ENCODE data around the gene TMEFF2. TPM values are rescaled to one million over a fixed set of nuclear protein-coding genes. Genes with fewer than 3 reads are reported as not detected.
A peak's percentile ranks its signal among the peaks of the same experiment; 100 is the strongest.

The TMEFF2 gene
- polyA plus RNA-seq, 1 of the 3 experiments (the other 2 are of a cell fraction) = 5.4 TPM

DNA sequence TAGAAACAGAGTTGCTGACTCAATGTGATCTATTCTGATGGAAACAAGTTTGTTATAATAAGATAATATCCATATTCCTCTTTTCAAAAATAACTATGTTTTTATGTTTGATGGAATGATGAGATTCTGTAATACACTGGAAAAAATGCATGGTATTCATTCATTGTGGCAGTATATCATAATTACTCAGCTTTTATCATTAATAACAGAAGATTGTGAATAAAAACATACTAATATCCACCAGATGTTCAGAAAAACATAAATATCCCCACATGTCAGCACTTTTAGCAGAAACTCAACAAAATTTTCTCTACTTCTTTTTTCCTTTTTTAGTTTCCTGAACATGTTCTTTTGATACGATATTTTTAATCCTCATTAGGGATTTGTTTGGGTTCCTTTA is 217.0 kb downstream of the TMEFF2 start (continued):
- TF ChIP-seq, protein P1, sequence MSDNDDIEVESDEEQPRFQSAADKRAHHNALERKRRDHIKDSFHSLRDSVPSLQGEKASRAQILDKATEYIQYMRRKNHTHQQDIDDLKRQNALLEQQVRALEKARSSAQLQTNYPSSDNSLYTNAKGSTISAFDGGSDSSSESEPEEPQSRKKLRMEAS (IDR thresholded peaks at IDR 0.05; ENCODE audit: low read depth) = no peak
- TF ChIP-seq FOXM1 (IDR thresholded peaks at IDR 0.05; ENCODE audit: low read depth) = peak; percentile 46; the same call in 1 of the 2 replicates

- Histone ChIP-seq H3K27me3 (ENCODE audit: insufficient read depth) (no peaks in the 10 kb centered on the region), H3K4me2 (peak overlapping the region; percentile 29; the same call in 1 of the 2 replicates), H2AFZ (ENCODE audit: low read depth) (no peak overlapping the region), H4K20me1 (ENCODE audit: insufficient read depth) (no peaks in the 10 kb centered on the region), H3K79me2 (ENCODE audit: insufficient read depth) (no peaks in the 10 kb centered on the region), H3K4me1 (ENCODE audit: control insufficient read depth in 1 of 2, insufficient read depth in 2 of 2, low read depth in 1 of 2, low read length in 1 of 2) (peaks cover 0 to 13% of the 10 kb centered on the region in 2 experiments; a peak in 3 of 4 replicates), H3K9me3 (no peaks in the 10 kb centered on the region), H3K9ac (no peak overlapping the region), H3K27ac (ENCODE audit: low read depth in 2 of 2, low read length in 1 of 2) (peak overlapping the region in 1 of 2 experiments; percentile 64; a peak in 2 of 4 replicates), H3F3A (replicated peaks; ENCODE audit: insufficient read depth) (peaks cover 27% of the 10 kb centered on the region), H3K36me3 (replicated peaks in 1 of 2; ENCODE audit: control insufficient read depth in 1 of 2, insufficient read depth in 2 of 2, low read length in 1 of 2) (no peaks in the 10 kb centered on the region), H3K4me3 (ENCODE audit: low read depth in 2 of 2, low read length in 1 of 2) (no peak overlapping the region), H3K9me2 (no peaks in the 10 kb centered on the region)
- ChIA-PET CTCF (no interaction called here), POLR2A (no interaction called here)
- TF ChIP-seq POLR2AphosphoS5 (IDR thresholded peaks at IDR 0.05; ENCODE audit: low read depth, low read length) (no peak), NFIC (IDR thresholded peaks at IDR 0.05; ENCODE audit: borderline replicate concordance) (peak; percentile 50), CHD2 (IDR thresholded peaks at IDR 0.05; ENCODE audit: low read length, partially characterized antibody) (no peak), TCF12 (IDR thresholded peaks at IDR 0.05) (peak; percentile 49), JUND (IDR thresholded peaks at IDR 0.05) (peak; percentile 40), EP300 (IDR thresholded peaks at IDR 0.05; ENCODE audit: borderline replicate concordance in 1 of 2, low read depth in 1 of 2, low read length in 1 of 2) (0 out of 4 replicates have a peak, but pooled peaks of 1 of the 2 experiments have one; percentile 55), RXRA (IDR thresholded peaks at IDR 0.05; ENCODE audit: borderline replicate concordance, low read depth) (0 out of 2 replicates have a peak, but pooled peaks have one; percentile 21), GATA2 (CRISPR knock-in tag; IDR thresholded peaks at IDR 0.05) (no peak), TEAD4 (IDR thresholded peaks at IDR 0.05; ENCODE audit: borderline replicate concordance, insufficient read depth) (peak; percentile 56; the same call in 1 of the 2 replicates), FOSL2 (IDR thresholded peaks at IDR 0.05; ENCODE audit: borderline replicate concordance, low read depth) (peak; percentile 46; the same call in 1 of the 2 replicates)
- TF ChIP-seq, protein P2, sequence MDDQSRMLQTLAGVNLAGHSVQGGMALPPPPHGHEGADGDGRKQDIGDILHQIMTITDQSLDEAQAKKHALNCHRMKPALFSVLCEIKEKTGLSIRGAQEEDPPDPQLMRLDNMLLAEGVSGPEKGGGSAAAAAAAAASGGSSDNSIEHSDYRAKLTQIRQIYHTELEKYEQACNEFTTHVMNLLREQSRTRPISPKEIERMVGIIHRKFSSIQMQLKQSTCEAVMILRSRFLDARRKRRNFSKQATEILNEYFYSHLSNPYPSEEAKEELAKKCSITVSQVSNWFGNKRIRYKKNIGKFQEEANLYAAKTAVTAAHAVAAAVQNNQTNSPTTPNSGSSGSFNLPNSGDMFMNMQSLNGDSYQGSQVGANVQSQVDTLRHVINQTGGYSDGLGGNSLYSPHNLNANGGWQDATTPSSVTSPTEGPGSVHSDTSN (IDR thresholded peaks at IDR 0.05) = peak; percentile 52
- 79% methylated on average over 3 of the region's 3 CpGs for WGBS (ENCODE audit: low lambda C conversion rate)
- no peak for DNase-seq
Measured at GRCh38 chr2:191976436-191976835, 218.3 kb downstream of the TMEFF2 start.

- Histone ChIP-seq H3K9me3 (no peaks in the 10 kb centered on the region), H3K9ac (no peak overlapping the region), H3K4me2 (no peak overlapping the region), H3K4me1 (ENCODE audit: control insufficient read depth in 1 of 2, insufficient read depth in 2 of 2, low read depth in 1 of 2, low read length in 1 of 2) (peaks cover 0 to 13% of the 10 kb centered on the region in 2 experiments; a peak in 3 of 4 replicates), H2AFZ (ENCODE audit: low read depth) (no peak overlapping the region), H3K9me2 (no peaks in the 10 kb centered on the region), H3K79me2 (ENCODE audit: insufficient read depth) (no peaks in the 10 kb centered on the region), H3K36me3 (replicated peaks in 1 of 2; ENCODE audit: control insufficient read depth in 1 of 2, insufficient read depth in 2 of 2, low read length in 1 of 2) (no peaks in the 10 kb centered on the region), H3K27me3 (ENCODE audit: insufficient read depth) (no peaks in the 10 kb centered on the region), H3K4me3 (ENCODE audit: low read depth in 2 of 2, low read length in 1 of 2) (no peak overlapping the region), H3F3A (replicated peaks; ENCODE audit: insufficient read depth) (peaks cover 27% of the 10 kb centered on the region), H3K27ac (ENCODE audit: low read depth in 2 of 2, low read length in 1 of 2) (no peak overlapping the region), H4K20me1 (ENCODE audit: insufficient read depth) (no peaks in the 10 kb centered on the region)
- no peak for DNase-seq
- CTCF ChIA-PET = no interaction called here
- POLR2A ChIA-PET = no interaction called here
- TF ChIP-seq FOXM1 (IDR thresholded peaks at IDR 0.05; ENCODE audit: low read depth) (no peak), ELF1 (IDR thresholded peaks at IDR 0.05) (no peak), EP300 (IDR thresholded peaks at IDR 0.05; ENCODE audit: borderline replicate concordance in 1 of 2, low read depth in 1 of 2, low read length in 1 of 2) (no peak), RAD21 (IDR thresholded peaks at IDR 0.05; ENCODE audit: low read length) (no peak), RFX5 (IDR thresholded peaks at IDR 0.05; ENCODE audit: low read length) (no peak), TAF1 (IDR thresholded peaks at IDR 0.05; ENCODE audit: borderline replicate concordance, low read depth, low read length) (no peak)
- TF ChIP-seq, protein P3, sequence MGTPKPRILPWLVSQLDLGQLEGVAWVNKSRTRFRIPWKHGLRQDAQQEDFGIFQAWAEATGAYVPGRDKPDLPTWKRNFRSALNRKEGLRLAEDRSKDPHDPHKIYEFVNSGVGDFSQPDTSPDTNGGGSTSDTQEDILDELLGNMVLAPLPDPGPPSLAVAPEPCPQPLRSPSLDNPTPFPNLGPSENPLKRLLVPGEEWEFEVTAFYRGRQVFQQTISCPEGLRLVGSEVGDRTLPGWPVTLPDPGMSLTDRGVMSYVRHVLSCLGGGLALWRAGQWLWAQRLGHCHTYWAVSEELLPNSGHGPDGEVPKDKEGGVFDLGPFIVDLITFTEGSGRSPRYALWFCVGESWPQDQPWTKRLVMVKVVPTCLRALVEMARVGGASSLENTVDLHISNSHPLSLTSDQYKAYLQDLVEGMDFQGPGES (IDR thresholded peaks at IDR 0.05; ENCODE audit: low read depth, low read length) = no peak
Measured at GRCh38 chr2:191974676-191975075, 220.1 kb downstream of the TMEFF2 start.
